Endothelial cell of umbilical vein (primary cell): Measurements from ENCODE around the gene DIAPH3. TPM values are rescaled to one million over a fixed set of nuclear protein-coding genes. Genes with fewer than 3 reads are reported as not detected.

ENCODE experiments used
- BruUV-seq: library from RNA; stranded (reverse); fragments of 400-500 nt; replicated peaks from 2 replicates; lab custom pipeline; 2021; lab: Mats Ljungman, UMichigan
- CTCF ChIA-PET: fragments of 300-600, 350-600 bp; sonication (Branson Sonifier 250); formaldehyde crosslinking; loops from one replicate; lab custom pipeline; 2021; ENCODE audit warnings: antibody characterized with exemption, inconsistent platforms; lab: Charles Lee
- POLR2A ChIA-PET: fragments of 300-600, 350-600 bp; sonication (Branson Sonifier 250); formaldehyde crosslinking; loops from one replicate; lab custom pipeline; 2021; ENCODE audit warnings: antibody characterized with exemption, inconsistent platforms; lab: Charles Lee
- DNase-seq: peaks from one replicate; pipeline ENCODE4 v3.0.0-alpha.2; 2011; ENCODE audit warnings: low read depth, low spot score
- FAIRE-seq: peaks from 2 replicates; lab custom pipeline; 2011; peaks lifted over from hg19 to GRCh38; lab: Jason Lieb, UNC
- H2AFZ ChIP-seq: 2 replicates; pipeline ENCODE4 v1.6.0; 2012; ENCODE audit warnings: low read depth, low read length, control low read depth, inconsistent platforms
- H3K27ac ChIP-seq: 2 replicates; pipeline ENCODE4 v1.5.1; 2011; ENCODE audit warnings: low read depth, mild to moderate bottlenecking, control low read depth, low read length, moderate library complexity; ENCODE audit not compliant: insufficient read depth
- H3K27me3 ChIP-seq, 2 experiments: 2 replicates each; pipeline versions ENCODE4 v1.6.0 to v1.6.1; 2011; ENCODE audit warnings: low read length in 2 of 2, mixed read lengths in 1 of 2; ENCODE audit not compliant: control insufficient read depth in 2 of 2, insufficient read depth in 2 of 2
- H3K36me3 ChIP-seq, 2 experiments: 2 replicates in 1 of 2; 3 replicates in 1 of 2; pipeline ENCODE4 v1.5.1; 2011; ENCODE audit warnings: low read length in 2 of 2, mild to moderate bottlenecking in 1 of 2, moderate library complexity in 1 of 2; ENCODE audit not compliant: control insufficient read depth in 2 of 2, insufficient read depth in 2 of 2; ENCODE audit errors: extremely low read depth in 1 of 2
- H3K4me1 ChIP-seq: 3 replicates; pipeline ENCODE4 v1.5.1; 2011; ENCODE audit warnings: mild to moderate bottlenecking, low read length; ENCODE audit not compliant: control insufficient read depth, insufficient read depth; ENCODE audit errors: extremely low read depth
- H3K4me2 ChIP-seq: 2 replicates; pipeline ENCODE4 v1.6.1; 2011; ENCODE audit warnings: low read length, control low read depth, mixed read lengths; ENCODE audit not compliant: insufficient read depth
- H3K4me3 ChIP-seq, 3 experiments: fragments of 200-600 bp in 1 of 3; sonication (generic), shearing (Covaris generic) in 1 of 3; replicated peaks in 1 of 3; 2 replicates each; pipeline ENCODE4 v1.5.1; 2011 to 2016; ENCODE audit warnings: control low read depth in 3 of 3, low read length in 3 of 3, mild to moderate bottlenecking in 2 of 3, inconsistent platforms in 1 of 3, low read depth in 1 of 3, moderate library complexity in 1 of 3; ENCODE audit not compliant: insufficient read depth in 1 of 3
- H3K79me2 ChIP-seq: 2 replicates; pipeline ENCODE4 v1.6.0; 2012; ENCODE audit warnings: low read length, inconsistent platforms; ENCODE audit not compliant: control insufficient read depth, insufficient read depth
- H3K9ac ChIP-seq: replicated peaks from 2 replicates; pipeline ENCODE3; 2011; ENCODE audit warnings: low read length, control low read depth; ENCODE audit not compliant: insufficient read depth; ENCODE audit errors: extremely low read depth
- H3K9me1 ChIP-seq: replicated peaks from 3 replicates; pipeline ENCODE4 v1.6.0; 2011; ENCODE audit warnings: mild to moderate bottlenecking, low read length; ENCODE audit not compliant: control insufficient read depth, insufficient read depth; ENCODE audit errors: extremely low read depth
- H3K9me3 ChIP-seq: replicated peaks from 2 replicates; pipeline ENCODE4 v1.5.1; 2012; ENCODE audit warnings: low read length, inconsistent platforms; ENCODE audit not compliant: control insufficient read depth, insufficient read depth
- H4K20me1 ChIP-seq: replicated peaks from 2 replicates; pipeline ENCODE3; 2011; ENCODE audit warnings: mild to moderate bottlenecking, low read length; ENCODE audit not compliant: control insufficient read depth, insufficient read depth; ENCODE audit errors: extremely low read depth
- EZH2 ChIP-seq: IDR thresholded peaks from 2 replicates; pipeline ENCODE4 v1.6.1; 2012; ENCODE audit warnings: borderline replicate concordance, low read depth, mild to moderate bottlenecking, moderate library complexity, low read length, inconsistent platforms; ENCODE audit not compliant: severe bottlenecking
- FOS ChIP-seq: IDR thresholded peaks from 2 replicates; pipeline ENCODE4 v1.6.1; 2011; ENCODE audit warnings: mild to moderate bottlenecking, low read length, moderate library complexity, borderline replicate concordance; ENCODE audit not compliant: insufficient read depth
- GATA2 ChIP-seq: IDR thresholded peaks from 2 replicates; pipeline ENCODE4 v1.7.0; 2011; ENCODE audit warnings: low read depth, mild to moderate bottlenecking, moderate library complexity, mixed read lengths, low read length; ENCODE audit not compliant: insufficient read length, insufficient read depth
- JUN ChIP-seq: IDR thresholded peaks from 2 replicates; pipeline ENCODE4 v1.6.1; 2011; ENCODE audit warnings: borderline replicate concordance, low read depth; ENCODE audit not compliant: insufficient read length, insufficient read depth
- MAX ChIP-seq: IDR thresholded peaks from 2 replicates; pipeline ENCODE4 v1.6.1; 2011; ENCODE audit not compliant: insufficient read depth, insufficient read length
- MYC ChIP-seq: IDR thresholded peaks from one replicate; pipeline ENCODE4 v1.6.1; 2011; ENCODE audit warnings: mild to moderate bottlenecking, low read depth, low read length
- POLR2A ChIP-seq: IDR thresholded peaks from 2 replicates; pipeline ENCODE4 v1.6.1; 2012; ENCODE audit warnings: low read depth, mild to moderate bottlenecking, control low read depth, low read length
- POLR2AphosphoS5 ChIP-seq: IDR thresholded peaks from 2 replicates; pipeline ENCODE4 v1.6.1; 2012; ENCODE audit warnings: low read depth, mild to moderate bottlenecking, control low read depth, low read length, moderate library complexity; ENCODE audit not compliant: insufficient read depth
- dilution Hi-C: fragments of 300-500 bp; cut with MboI; formaldehyde crosslinking; loops from one replicate; pipeline ENCODE4 v1.15.0; 2019; ENCODE audit warnings: low sequenced_read_pairs; ENCODE audit not compliant: extremely low pct_ligation_motif_present
- intact Hi-C: fragments of 100-400 bp; cut with micrococcal nuclease; formaldehyde crosslinking; loops from one replicate; pipeline ENCODE4 v1.10.0; 2022
- polyA plus RNA-seq, 4 experiments: library from polyadenylated mRNA; depleted of rRNA in 3 of 4; stranded (reverse) in 3 of 4; unstranded in 1 of 4; fragments of >200 nt; gene quantifications; 2 replicates each; pipeline versions ENCODE4 v1.2.1 to v1.2.3, GENCODE V29; 2011 to 2012; ENCODE audit warnings: missing spikeins in 1 of 4
- total RNA-seq: library from RNA; stranded (reverse); gene quantifications from 2 replicates; pipeline ENCODE4 v1.2.3, GENCODE V29; 2021
- TF ChIP-seq, protein P1 (sequence below), 2 donors: IDR thresholded peaks; 1 replicate in 1 of 2; 2 replicates in 1 of 2; pipeline ENCODE4 v1.5.1; 2011; ENCODE audit warnings: low read length in 2 of 2, mild to moderate bottlenecking in 2 of 2, moderate library complexity in 2 of 2, control low read depth in 1 of 2, inconsistent platforms in 1 of 2, low read depth in 1 of 2; ENCODE audit not compliant: insufficient read depth in 1 of 2; ENCODE audit errors: extremely low read depth in 1 of 2

The DIAPH3 gene
- total and polyA plus RNA-seq, 2 donors (not counting 3 experiments of a cell fraction or from before 2014, with no cell fraction given), result 9.9 to 44.0 TPM

GRCh38 chr13:60175571-60175970, 11.8 kb upstream of the DIAPH3 start:
- Histone ChIP-seq H2AFZ (no peak overlapping the region), H4K20me1 (no peaks in the 10 kb centered on the region), H3K79me2 (no peaks in the 10 kb centered on the region), H3K27me3 (peaks cover 0 to 4% of the 10 kb centered on the region in 2 experiments), H3K27ac (no peak overlapping the region), H3K36me3 (no peaks in the 10 kb centered on the region), H3K4me2 (no peak overlapping the region), H3K4me3 (no peak overlapping the region), H3K4me1 (no peaks in the 10 kb centered on the region), H3K9me3 (no peaks in the 10 kb centered on the region), H3K9me1 (no peaks in the 10 kb centered on the region), H3K9ac (no peak overlapping the region)
- dilution Hi-C loops, result no loop called here
- intact Hi-C loops, result no loop called here
- DNase-seq (no peak), FAIRE-seq (no peak)
- ChIA-PET CTCF (no interaction called here), POLR2A (no interaction called here)
- TF ChIP-seq FOS (no peak), JUN (no peak), POLR2AphosphoS5 (no peak), POLR2A (no peak), MAX (no peak), GATA2 (no peak), EZH2 (no peak), MYC (no peak)
- TF ChIP-seq, protein P1, sequence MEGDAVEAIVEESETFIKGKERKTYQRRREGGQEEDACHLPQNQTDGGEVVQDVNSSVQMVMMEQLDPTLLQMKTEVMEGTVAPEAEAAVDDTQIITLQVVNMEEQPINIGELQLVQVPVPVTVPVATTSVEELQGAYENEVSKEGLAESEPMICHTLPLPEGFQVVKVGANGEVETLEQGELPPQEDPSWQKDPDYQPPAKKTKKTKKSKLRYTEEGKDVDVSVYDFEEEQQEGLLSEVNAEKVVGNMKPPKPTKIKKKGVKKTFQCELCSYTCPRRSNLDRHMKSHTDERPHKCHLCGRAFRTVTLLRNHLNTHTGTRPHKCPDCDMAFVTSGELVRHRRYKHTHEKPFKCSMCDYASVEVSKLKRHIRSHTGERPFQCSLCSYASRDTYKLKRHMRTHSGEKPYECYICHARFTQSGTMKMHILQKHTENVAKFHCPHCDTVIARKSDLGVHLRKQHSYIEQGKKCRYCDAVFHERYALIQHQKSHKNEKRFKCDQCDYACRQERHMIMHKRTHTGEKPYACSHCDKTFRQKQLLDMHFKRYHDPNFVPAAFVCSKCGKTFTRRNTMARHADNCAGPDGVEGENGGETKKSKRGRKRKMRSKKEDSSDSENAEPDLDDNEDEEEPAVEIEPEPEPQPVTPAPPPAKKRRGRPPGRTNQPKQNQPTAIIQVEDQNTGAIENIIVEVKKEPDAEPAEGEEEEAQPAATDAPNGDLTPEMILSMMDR (IDR thresholded peaks at IDR 0.05; ENCODE audit: extremely low read depth in 1 of 2, insufficient read depth in 1 of 2, low read depth in 1 of 2, low read length in 2 of 2), result no peak
- no TSS peak for BruUV-seq
